Osteoblast (primary cell): ENCODE results near the gene BSG. TPM values are rescaled to one million over a fixed set of nuclear protein-coding genes. Genes with fewer than 3 reads are reported as not detected.

Experiments used
- DNase-seq: peaks from one replicate; pipeline ENCODE4 v3.0.0; 2011; ENCODE audit warnings: low spot score, mixed read lengths; ENCODE audit not compliant: insufficient read length; ENCODE audit errors: missing footprints
- H2AFZ ChIP-seq: 2 replicates; pipeline ENCODE4 v1.6.0; 2011; ENCODE audit warnings: mild to moderate bottlenecking, low read length
- H3K27ac ChIP-seq: 2 replicates; pipeline ENCODE4 v1.5.1; 2011; ENCODE audit warnings: mild to moderate bottlenecking, low read depth, low read length, moderate library complexity
- H3K27me3 ChIP-seq: 2 replicates; pipeline ENCODE4 v1.6.0; 2012; ENCODE audit warnings: mild to moderate bottlenecking, control low read depth, inconsistent platforms, low read length, moderate library complexity; ENCODE audit not compliant: insufficient read depth
- H3K36me3 ChIP-seq: 2 replicates; pipeline ENCODE4 v1.5.1; 2011; ENCODE audit warnings: mild to moderate bottlenecking, low read length, control low read depth, moderate library complexity; ENCODE audit not compliant: insufficient read depth
- H3K4me1 ChIP-seq: 2 replicates; pipeline ENCODE4 v1.5.1; 2011; ENCODE audit warnings: mild to moderate bottlenecking, low read length, control low read depth, moderate library complexity; ENCODE audit not compliant: insufficient read depth
- H3K4me2 ChIP-seq: 2 replicates; pipeline ENCODE4 v1.6.0; 2011; ENCODE audit warnings: mild to moderate bottlenecking, low read length; ENCODE audit not compliant: insufficient read depth
- H3K4me3 ChIP-seq: fragments of 200-600 bp; sonication (generic); 3 replicates; pipeline ENCODE4 v1.5.1; 2012; ENCODE audit warnings: mild to moderate bottlenecking, low read length, inconsistent platforms; ENCODE audit not compliant: insufficient read depth
- H3K79me2 ChIP-seq: 2 replicates; pipeline ENCODE4 v1.6.0; 2012; ENCODE audit warnings: mild to moderate bottlenecking, low read length, control low read depth, inconsistent platforms; ENCODE audit not compliant: insufficient read depth
- H3K9me3 ChIP-seq: 2 replicates; pipeline ENCODE4 v1.5.1; 2011; ENCODE audit warnings: low read depth, low read length, control low read depth
- H4K20me1 ChIP-seq: 2 replicates; pipeline ENCODE4 v1.6.0; 2012; ENCODE audit warnings: mild to moderate bottlenecking, low read length, control low read depth; ENCODE audit not compliant: insufficient read depth
- total RNA-seq: library from RNA; depleted of rRNA; stranded (reverse); fragments of >200 nt; gene quantifications from 2 replicates; pipeline ENCODE4 v1.2.3, GENCODE V29; 2012
- TF ChIP-seq, protein P1 (sequence below): IDR thresholded peaks from 2 replicates; pipeline ENCODE4 v1.5.1; 2011; ENCODE audit warnings: mild to moderate bottlenecking, low read depth, low read length, moderate library complexity; ENCODE audit errors: extremely low read depth

Gene BSG
- total RNA-seq, 1 donor, result 273 TPM

DNA sequence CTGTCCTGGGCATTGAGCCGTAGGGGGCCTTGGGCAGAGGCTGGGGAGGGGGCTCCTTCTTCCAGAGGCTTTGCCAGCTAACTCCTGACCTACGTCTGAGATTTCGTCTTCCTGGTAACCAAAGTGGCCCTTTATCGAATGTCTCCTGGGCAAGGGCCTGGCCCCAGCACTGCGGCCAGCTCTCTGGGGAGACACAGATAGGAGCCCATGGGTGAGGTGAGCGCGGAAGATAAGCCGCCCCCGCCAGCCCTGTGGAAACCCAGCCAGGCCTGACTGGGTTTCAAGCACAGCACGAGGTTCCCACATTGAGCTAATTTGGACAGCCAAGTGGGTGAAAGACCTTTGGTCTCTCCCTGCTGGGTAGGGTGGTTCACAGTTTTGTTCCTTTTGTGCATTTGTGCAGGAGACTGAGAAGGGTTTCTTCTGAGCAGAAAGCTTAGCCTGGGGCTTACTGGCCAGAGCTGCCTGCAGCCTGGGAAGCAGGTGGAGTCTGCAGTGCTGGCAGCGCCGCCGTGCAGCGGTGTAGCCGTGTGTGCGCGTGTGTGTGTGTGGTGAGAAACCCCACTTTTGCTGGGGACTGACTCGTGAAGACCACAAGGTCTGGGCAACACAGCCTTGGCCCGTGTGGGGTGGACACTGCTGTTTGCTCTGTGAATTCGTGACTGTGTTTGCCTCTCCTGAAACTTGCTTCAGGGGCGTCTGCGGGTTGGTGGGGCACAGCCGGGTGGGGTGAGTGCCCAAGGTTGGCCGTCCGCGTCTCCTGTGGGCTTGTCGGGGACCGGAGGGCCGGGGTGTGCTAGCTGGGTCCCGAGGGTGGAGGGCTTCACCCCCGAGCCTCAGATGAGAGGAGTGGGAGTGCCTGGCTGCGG, 2.5 kb downstream of the BSG start:
- Histone ChIP-seq H3K27ac (peak overlapping the region; percentile 33), H3K36me3 (no peaks in the 10 kb centered on the region), H3K79me2 (peaks cover 73% of the 10 kb centered on the region), H3K4me2 (peak overlapping the region; percentile 73), H3K4me1 (peaks cover 44% of the 10 kb centered on the region), H3K9me3 (no peaks in the 10 kb centered on the region), H4K20me1 (peaks cover 61% of the 10 kb centered on the region), H2AFZ (no peak overlapping the region), H3K4me3 (peak overlapping the region; percentile 53), H3K27me3 (no peaks in the 10 kb centered on the region)
- no peak for DNase-seq
- TF ChIP-seq, protein P1, sequence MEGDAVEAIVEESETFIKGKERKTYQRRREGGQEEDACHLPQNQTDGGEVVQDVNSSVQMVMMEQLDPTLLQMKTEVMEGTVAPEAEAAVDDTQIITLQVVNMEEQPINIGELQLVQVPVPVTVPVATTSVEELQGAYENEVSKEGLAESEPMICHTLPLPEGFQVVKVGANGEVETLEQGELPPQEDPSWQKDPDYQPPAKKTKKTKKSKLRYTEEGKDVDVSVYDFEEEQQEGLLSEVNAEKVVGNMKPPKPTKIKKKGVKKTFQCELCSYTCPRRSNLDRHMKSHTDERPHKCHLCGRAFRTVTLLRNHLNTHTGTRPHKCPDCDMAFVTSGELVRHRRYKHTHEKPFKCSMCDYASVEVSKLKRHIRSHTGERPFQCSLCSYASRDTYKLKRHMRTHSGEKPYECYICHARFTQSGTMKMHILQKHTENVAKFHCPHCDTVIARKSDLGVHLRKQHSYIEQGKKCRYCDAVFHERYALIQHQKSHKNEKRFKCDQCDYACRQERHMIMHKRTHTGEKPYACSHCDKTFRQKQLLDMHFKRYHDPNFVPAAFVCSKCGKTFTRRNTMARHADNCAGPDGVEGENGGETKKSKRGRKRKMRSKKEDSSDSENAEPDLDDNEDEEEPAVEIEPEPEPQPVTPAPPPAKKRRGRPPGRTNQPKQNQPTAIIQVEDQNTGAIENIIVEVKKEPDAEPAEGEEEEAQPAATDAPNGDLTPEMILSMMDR, result no peak

DNA sequence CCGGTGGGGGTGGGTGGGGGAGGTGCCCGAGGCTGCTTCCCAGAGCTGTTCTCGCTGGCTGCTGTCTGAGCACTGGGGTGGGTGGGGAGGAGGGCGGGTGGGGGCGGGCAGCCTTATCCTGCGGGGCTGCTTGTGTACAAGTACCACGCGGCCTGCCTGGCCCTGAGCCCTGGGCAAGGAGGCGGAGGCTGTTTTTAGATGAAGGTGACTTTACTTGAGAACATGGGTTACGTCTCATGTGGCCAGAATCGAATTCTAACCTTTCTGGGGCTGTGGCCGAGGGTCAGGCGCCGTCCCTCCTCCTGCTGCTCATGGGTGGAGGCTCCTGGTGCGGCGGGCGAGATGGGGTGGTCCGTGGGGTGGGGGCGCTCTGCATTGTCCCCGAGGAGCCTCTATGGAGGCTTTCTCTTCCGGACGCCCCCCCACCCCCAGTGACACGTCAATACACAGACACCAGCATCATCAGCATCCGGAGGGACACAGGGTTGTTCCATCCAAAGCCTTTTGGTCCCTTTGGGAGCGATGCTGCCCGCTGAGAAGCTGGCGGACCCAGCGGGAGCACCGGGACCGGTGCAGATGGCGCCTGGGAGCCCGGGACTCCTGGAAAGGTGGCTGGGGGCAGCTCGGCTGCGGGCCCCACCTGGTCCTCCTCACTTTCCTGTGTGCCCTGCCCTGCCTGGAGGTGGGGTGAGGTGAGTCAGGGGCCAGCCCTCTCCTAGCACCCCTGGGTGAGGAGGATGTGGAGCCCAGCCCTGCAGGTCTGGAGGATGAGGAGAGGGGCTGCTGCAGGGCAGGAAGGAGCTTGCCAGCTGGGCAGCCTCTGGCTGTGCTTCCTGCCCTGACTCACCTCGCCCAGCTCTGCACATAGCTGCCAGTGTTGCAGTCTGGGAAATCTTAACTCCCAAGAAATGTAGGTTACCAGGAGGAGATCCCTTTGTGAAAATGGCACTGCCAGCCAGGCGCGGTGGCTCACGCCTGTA, 3.4 kb downstream of the BSG start:
- H3K4me3 ChIP-seq, result peak overlapping the region; percentile 45
- H4K20me1 ChIP-seq, result peaks cover 68% of the 10 kb centered on the region
- H3K27ac ChIP-seq, result peak overlapping the region; percentile 41
- no peak overlapping the region for H2AFZ ChIP-seq
- DNase-seq, result peak; percentile 97
- no peaks in the 10 kb centered on the region for H3K9me3 ChIP-seq
- H3K4me2 ChIP-seq, result peak overlapping the region; percentile 73
- no peaks in the 10 kb centered on the region for H3K27me3 ChIP-seq
- H3K4me1 ChIP-seq, result peaks cover 44% of the 10 kb centered on the region
- H3K79me2 ChIP-seq, result peaks cover 80% of the 10 kb centered on the region
- no peaks in the 10 kb centered on the region for H3K36me3 ChIP-seq
- TF ChIP-seq, protein P1, result no peak

DNA sequence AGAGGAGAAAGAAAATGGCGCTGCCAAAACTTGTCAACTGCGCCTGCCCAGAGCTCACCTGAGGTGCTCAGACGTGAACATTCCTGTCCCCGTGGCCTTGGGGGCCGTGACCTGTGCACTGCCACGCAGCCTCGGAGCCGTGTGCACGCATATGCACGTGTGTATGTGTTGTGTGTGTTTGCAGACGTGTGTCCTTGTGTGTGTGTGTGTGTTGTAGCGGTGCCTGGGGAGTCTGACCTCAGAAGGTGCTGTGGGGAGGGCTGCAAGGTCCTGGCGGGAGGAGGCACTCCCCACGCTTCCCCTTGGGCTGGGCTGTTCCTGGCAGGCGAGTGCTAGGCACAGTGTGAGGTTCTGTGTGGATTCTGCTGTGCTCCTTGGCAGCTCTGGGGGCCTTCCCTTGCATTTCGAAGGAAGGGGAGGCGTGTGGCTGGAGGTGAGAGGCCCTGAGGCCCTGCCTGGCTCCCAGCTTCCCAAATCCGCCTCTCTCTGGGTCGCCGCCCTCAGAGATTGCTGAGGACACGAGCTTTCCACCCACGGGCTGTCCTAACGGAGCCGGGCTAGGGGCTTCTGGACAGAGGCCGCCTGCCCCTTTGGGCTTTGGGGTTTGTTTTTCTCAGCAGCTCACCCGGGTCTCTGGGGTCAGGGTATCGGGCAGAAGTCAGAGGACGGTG, 4.5 kb downstream of the BSG start:
- H3K79me2 ChIP-seq, result peaks cover 89% of the 10 kb centered on the region
- no peak overlapping the region for H3K4me2 ChIP-seq
- H4K20me1 ChIP-seq, result peaks cover 75% of the 10 kb centered on the region
- no peak for DNase-seq
- no peaks in the 10 kb centered on the region for H3K27me3 ChIP-seq
- no peaks in the 10 kb centered on the region for H3K9me3 ChIP-seq
- peaks cover 35% of the 10 kb centered on the region for H3K4me1 ChIP-seq
- TF ChIP-seq, protein P1, result no peak
- H3K27ac ChIP-seq, result peak overlapping the region; percentile 41
- no peak overlapping the region for H2AFZ ChIP-seq
- H3K4me3 ChIP-seq, result no peak overlapping the region
- peaks cover 3% of the 10 kb centered on the region for H3K36me3 ChIP-seq
